GM18505 (cell line): ENCODE measurements around the gene BRD9.
"Not testable (repeated sequence)": the region's sequence is repeated elsewhere in the genome, so short reads cannot be mapped to it uniquely, and the experiment has no call there.

Source experiments
- ATAC-seq: cut with Tn5 transposase; IDR thresholded peaks from one replicate; pipeline ENCODE4 v1.9.1; 2021; ENCODE audit not compliant: unreplicated experiment
- POLR2A ChIP-seq: IDR thresholded peaks from 4 replicates; pipeline ENCODE4 v1.6.1; 2011; ENCODE audit warnings: borderline replicate concordance; ENCODE audit not compliant: insufficient read depth, insufficient read length; ENCODE audit errors: extremely low read depth

BRD9 gene

DNA sequence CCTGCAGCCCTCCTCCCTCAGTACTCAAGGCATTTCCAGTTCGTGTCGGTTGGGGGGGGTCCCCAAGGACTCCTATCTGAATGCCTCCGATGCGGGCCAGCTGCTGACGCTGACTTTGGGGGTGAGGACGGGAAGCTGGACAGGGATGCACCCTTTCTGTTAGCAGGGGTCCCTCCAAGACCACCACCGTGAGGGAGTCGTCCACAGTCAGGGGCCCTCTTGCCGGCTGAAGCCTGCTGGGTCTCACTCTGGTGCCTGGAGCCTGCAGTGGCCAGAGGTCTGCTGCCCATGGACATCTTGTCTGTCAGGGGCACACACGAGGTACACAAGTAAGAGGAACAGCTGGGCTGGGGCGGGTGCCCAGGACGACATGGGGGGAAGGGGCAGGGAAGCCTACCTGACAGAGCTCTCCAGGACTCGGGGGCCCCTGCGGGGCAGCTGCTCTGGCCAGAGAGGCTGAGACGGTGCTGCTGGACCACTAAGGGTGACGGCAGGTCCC is 32.8 kb downstream of the BRD9 start:
- ATAC-seq = no peak
- TF ChIP-seq POLR2A = no peak

DNA sequence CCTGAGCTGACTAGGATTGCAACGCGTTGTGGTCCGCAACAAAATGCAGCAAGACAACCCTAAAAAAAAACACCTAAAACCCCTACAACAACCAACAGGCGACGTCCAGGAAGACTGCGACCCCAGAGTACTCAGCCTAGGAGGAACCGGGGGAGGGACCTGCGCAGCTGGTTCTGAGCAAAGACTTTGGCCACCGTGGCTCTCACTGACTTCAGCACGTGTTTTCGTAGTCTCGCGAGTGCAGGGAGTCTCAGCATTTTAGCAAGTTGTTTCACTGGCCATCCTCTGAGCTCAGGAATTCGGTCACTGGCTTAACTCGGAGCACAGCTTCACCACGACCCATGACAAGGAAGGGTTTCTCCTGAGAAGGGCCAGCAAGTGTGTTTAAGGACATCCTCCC is 33.2 kb downstream of the BRD9 start:
- no peak for ATAC-seq

DNA sequence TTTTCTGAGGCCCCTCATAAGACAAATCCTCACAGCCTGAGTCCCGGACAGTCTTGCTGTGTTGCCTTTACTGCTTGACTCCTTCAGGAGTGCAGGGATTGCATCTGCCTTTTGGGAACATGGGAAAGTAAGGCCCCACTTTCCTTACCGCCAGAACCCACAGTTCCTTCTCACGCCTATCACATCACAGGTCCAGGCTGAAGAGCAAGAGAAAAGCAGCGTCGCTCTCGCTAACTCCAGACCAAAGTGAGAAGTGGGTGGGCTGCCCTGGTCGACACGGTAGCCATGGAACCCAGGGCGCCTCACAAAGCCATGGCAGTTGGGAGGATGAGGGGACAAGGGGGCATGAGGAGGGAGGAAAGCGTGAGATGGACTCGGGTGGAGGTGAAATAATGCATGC is 33.9 kb downstream of the BRD9 start:
- no peak for TF ChIP-seq POLR2A
- no peak for ATAC-seq

More for the DNA sequence above, 33.2 kb downstream of the BRD9 start:
- TF ChIP-seq POLR2A = no peak

DNA sequence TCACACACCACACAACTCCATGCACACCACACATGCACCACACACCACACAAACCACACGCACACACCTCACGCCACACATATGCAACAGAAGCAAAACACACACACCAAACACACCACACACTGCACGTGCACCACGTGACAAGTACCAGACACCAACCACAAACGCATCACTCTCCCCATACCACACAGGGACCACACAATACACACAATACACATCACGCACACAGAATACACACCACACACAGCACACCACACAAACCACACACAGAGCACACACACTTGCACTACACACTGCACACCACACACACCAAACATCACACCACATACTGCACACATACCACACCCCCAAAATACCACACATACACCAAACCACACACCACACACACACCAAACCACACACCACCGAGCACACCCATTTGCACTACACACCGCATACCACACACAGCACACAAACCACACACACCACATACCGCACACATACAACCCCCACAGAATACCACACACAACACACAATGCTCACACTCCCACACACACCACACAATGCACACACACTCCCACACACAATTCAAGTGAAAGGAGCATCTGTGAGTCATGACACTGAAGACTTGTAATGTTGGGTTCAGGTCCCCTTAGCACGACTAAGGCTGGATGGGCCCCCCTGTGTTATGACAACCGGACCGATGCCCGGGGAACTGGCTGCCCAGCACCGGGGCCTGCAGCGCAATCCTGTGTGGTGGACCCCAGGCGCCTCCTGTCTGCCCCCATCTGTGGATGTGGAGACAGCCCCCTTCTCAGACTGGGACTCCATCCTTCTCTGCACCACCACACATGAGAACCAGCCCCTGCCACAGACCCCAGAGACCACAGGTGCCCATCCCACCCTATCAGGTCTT is 35.8 kb downstream of the BRD9 start:
- ATAC-seq = no peak
- TF ChIP-seq POLR2A = no peak

DNA sequence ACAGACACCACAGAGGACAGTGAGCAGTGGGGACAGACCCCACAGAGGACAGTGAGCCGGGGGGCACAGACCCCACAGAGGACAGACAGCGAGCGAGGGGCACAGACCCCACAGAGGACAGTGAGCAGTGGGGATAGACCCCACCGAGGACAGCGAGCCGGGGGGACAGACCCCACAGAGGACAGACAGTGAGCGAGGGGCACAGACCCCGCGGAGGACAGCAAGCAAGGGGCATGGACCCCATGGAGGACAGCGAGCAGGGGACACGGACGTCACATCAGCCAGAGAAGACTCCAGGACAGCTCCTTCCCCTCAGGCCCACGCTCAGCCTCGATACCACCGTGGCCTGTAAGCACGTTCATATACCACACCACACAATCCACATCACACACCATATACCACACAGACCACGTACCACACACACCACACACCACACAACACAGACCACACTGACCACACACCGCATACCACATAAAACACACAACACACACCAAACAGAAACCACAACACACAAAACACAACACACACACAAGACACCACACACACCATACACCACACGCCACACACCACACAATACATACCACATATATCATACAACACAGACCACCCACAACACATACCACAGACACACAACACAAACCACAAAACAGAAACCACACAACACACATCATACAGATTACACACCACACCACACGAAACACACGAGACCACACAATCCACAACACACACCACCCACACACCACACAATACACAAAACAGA is 36.6 kb downstream of the BRD9 start:
- TF ChIP-seq POLR2A = no peak
- ATAC-seq = no peak

DNA sequence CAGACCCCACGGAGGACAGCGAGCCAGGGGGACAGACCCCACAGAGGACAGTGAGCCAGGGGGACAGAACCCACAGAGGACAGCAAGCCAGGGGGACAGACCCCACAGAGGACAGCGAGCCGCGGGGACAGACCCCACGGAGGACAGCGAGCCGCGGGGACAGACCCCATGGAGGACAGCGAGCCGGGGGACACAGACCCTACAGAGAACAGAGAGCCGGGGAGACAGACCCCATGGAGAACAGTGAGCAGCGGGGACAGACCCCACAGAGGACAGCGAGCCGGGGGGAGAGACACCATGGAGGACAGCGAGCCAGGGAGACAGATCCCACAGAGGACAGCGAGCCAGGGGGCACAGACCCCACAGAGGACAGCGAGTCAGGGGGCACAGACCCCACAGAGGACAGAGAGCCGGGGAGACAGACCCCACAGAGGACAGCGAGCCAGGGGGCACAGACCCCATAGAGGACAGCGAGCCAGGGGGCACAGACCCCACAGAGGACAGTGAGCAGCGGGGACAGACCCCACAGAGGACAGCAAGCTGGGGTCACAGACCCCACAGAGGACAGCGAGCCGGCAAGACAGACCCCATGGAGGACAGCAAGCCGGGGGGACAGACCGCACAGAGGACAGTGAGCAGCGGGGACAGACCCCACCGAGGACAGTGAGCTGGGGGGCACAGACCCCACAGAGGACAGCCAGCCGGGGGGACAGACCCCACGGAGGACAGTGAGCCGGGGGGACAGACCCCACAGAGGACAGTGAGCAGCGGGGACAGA is 37.4 kb downstream of the BRD9 start:
- no peak for TF ChIP-seq POLR2A
- no peak for ATAC-seq

DNA sequence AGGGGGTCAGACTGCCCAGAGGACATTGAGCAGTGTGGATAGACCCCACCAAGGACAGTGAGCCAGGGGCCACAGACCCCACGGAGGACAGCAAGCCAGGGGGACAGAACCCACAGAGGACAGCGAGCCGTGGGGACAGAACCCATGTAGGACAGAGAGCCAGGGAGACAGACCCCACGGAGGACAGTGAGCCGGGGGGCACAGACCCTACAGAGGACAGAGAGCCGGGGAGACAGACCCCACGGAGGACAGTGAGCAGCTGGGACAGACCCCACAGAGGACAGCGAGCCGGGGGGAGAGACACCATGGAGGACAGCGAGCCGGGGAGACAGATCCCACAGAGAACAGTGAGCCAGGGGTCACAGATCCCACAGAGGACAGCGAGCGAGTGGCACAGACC is 38.4 kb downstream of the BRD9 start:
- no peak for ATAC-seq
- no peak for TF ChIP-seq POLR2A

DNA sequence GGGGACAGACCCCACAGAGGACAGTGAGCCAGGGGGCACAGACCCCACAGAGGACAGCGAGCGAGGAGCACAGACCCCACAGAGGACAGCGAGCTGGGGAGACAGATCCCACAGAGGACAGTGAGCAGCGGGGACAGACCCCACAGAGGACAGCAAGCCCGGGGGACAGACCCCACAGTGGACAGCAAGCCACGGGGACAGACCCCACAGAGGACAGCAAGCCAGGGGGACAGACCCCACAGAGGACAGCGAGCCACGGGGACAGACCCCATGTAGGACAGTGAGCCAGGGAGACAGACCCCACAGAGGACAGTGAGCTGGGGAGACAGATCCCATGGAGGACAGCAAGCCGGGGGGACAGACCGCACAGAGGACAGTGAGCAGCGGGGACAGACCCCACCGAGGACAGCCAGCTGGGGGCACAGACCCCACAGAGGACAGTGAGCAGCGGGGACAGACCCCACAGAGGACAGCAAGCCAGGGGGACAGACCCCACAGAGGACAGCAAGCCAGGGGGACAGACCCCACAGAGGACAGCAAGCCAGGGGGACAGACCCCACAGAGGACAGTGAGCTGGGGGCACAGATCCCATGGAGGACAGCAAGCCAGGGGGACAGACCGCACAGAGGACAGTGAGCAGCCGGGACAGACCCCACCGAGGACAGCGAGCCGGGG is 39.0 kb downstream of the BRD9 start:
- not testable (repeated sequence) for ATAC-seq

DNA sequence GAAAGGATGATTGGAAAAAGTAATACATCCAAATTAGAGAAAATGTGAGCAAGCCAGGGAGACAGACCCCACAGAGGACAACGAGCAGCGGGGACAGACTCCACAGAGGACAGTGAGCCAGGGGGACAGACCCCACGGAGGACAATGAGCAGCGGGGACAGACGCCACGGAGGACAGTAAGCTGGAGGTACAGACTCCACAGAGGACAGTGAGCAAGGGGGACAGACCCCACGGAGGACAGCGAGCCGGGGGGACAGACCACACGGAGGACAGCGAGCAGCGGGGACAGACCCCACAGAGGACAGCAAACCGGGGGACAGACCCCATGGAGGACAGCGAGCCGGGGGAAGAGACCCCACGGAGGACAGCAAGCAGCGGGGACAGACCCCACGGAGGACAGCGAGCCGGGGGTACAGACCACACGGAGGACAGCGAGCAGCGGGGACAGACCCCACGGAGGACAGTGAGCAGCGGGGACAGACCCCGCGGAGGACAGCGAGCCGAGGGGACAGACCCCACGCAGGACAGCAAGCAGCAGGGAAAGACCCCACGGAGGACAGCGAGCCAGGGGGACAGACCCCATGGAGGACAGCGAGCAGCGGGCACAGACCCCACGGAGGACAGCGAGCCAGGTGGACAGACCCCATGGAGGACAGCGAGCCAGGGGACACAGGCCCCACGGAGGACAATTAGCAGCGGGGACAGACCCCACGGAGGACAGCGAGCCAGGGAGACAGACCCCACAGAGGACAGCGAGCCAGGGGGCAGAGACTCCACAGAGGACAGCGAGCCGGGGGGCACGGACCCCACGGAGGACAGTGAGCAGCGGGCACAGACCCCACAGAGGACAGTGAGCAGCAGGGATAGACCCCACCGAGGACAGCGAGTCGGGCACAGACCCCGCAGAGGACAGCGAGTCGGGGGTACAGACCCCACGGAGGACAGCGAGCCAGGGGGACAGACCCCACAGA is 39.9 kb downstream of the BRD9 start:
- no peak for TF ChIP-seq POLR2A
- no peak for ATAC-seq

DNA sequence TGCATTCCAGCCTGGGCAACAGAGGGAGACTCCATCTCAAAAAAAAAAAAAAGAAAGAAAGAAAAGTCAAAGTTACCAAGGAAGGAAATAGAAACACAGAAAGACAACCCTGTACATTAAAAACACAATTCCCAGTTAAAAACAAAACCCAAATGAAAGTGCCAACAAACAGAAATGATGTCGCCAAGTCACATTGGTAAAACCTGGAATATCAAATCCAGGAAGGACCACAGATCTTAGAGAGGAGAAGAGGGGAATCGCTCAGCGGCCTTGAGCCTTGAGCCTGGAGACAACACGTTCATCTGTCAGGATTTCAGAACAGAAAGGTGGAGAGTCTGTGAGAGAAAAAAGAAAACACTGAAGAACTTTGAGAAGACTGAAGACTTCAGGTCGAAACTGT is 40.6 kb downstream of the BRD9 start:
- TF ChIP-seq POLR2A = no peak
- ATAC-seq = no peak

DNA sequence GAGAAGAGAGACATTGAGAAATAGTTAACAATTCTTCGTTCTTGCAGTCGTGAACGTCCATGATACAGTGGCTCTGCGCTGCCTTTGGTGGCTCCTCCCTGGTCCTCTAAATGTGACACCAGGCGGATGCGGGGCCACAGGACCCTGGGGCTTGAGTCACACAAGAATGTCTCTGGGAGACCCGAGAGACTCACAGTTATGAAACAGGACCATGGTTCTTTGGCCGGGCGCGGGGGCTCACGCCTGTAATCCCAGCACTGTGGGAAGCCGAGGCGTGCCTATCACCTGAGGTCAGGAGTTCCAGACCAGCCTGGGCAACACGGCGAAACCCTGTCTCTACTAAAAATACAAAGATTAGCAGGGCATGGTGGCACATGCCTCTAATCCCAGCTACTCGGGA is 41.0 kb downstream of the BRD9 start:
- ATAC-seq = no peak
- no peak for TF ChIP-seq POLR2A

DNA sequence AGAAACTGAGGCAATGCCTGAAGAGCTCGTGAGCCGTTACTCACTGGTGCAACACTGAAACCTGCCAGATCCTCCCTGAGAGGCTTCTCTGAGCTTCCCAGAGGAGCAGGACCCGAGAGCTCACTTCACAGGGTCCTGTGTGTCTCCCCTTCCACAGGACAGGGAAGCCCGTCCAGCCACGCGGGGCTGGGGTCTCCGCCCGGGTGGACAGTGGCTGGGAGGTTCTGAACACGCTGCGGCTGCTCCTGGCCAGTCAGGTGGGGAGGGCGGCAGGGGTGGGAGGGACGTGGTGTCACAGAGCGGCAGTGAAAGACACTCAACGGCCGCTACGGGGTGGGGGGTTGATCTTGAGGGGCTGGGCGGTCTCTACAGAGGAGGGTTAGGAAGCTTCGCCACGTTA is 41.5 kb downstream of the BRD9 start:
- no peak for TF ChIP-seq POLR2A
- no peak for ATAC-seq

DNA sequence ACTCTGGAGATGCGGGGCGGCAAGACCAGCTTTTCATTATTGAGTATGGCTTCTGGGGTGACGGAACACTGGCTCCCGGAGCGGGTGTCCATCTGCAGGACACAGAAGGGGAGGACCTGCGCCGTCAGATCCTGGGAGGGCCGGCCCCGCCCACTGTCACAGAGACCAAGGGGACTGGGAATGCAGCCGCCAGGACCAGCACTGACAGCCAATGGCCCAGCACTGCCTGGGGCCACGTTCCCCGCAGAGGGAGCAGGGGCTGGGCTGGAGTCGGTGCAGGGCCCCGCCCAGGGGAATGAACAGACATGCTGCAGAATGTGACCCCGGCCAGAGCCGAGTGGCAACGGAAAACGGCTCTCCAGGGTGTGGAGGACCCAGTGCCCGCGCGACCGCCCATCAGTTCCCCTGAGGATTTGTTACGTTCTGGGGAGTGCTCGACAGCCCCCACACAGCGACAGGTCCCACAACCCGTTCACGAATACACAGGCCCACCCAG is 42.0 kb downstream of the BRD9 start, which contains the start of gene ZDHHC11:
Gene ZDHHC11 (minus strand): TSS at position 476 of the 496 bp plus-strand sequence. CDS start 384 bp downstream, at position 92.
- ATAC-seq = no peak
- TF ChIP-seq POLR2A = no peak
